HepG2 (cell line): Measurements from ENCODE around the gene STAT6. TPM values are rescaled to one million over a fixed set of nuclear protein-coding genes. Genes with fewer than 3 reads are reported as not detected.
A peak's percentile ranks its signal among the peaks of the same experiment; 100 is the strongest.

ENCODE experiments used
- DMAP1 ChIP-seq: IDR thresholded peaks from 2 replicates; pipeline ENCODE4 v1.6.1; 2016
- ELF1 ChIP-seq: sonication (generic); formaldehyde crosslinking; IDR thresholded peaks from 2 replicates; pipeline ENCODE4 v1.4.0; 2020; ENCODE audit warnings: missing genetic modification reagents
- ESRRA ChIP-seq: sonication (generic); formaldehyde crosslinking; IDR thresholded peaks from 2 replicates; pipeline ENCODE4 v1.5.1; 2020; ENCODE audit warnings: mild to moderate bottlenecking, low read depth, missing genetic modification reagents
- FOSL2 ChIP-seq: sonication (generic); formaldehyde crosslinking; IDR thresholded peaks from 2 replicates; pipeline ENCODE4 v1.4.0; 2020; ENCODE audit warnings: missing genetic modification reagents
- FOXA1 ChIP-seq, 2 experiments: fragments of 450-650 bp in 1 of 2; sonication (generic) in 1 of 2; formaldehyde crosslinking in 1 of 2; IDR thresholded peaks; 2 replicates each; pipeline versions ENCODE4 v1.4.0 to v1.6.1; 2016 to 2020; ENCODE audit warnings: missing genetic modification reagents in 1 of 2
- JUNB ChIP-seq: sonication (generic); formaldehyde crosslinking; IDR thresholded peaks from 2 replicates; pipeline ENCODE4 v1.8.0; 2022; ENCODE audit warnings: missing genetic modification reagents, mild to moderate bottlenecking, borderline replicate concordance
- KLF16 ChIP-seq, 2 experiments: sonication (generic) in 1 of 2; formaldehyde crosslinking in 1 of 2; IDR thresholded peaks; 2 replicates each; pipeline versions ENCODE4 v1.6.1 to v1.8.0; 2016 to 2023; ENCODE audit warnings: missing genetic modification reagents in 2 of 2, missing compliant biosample characterization in 1 of 2
- NCOA2 ChIP-seq: sonication (generic); formaldehyde crosslinking; IDR thresholded peaks from 2 replicates; pipeline ENCODE4 v1.8.0; 2022; ENCODE audit warnings: inconsistent platforms
- NR2F6 ChIP-seq, 2 experiments: IDR thresholded peaks; 2 replicates each; pipeline ENCODE4 v1.6.1; 2016; ENCODE audit warnings: antibody characterized with exemption in 1 of 2, mild to moderate bottlenecking in 1 of 2
- PITX1 ChIP-seq: sonication (generic); formaldehyde crosslinking; IDR thresholded peaks from 2 replicates; pipeline ENCODE4 v1.5.1; 2020; ENCODE audit warnings: mild to moderate bottlenecking, missing genetic modification reagents
- SOX5 ChIP-seq: IDR thresholded peaks from 2 replicates; pipeline ENCODE4 v1.6.1; 2016; ENCODE audit warnings: borderline replicate concordance
- ZBTB7B ChIP-seq: sonication (generic); formaldehyde crosslinking; IDR thresholded peaks from 2 replicates; pipeline ENCODE4 v1.4.0; 2020; ENCODE audit warnings: missing genetic modification reagents
- ZNF205 ChIP-seq: IDR thresholded peaks from 2 replicates; pipeline ENCODE4 v1.6.1; 2018; ENCODE audit warnings: missing biosample characterization, missing genetic modification reagents
- ZNF232 ChIP-seq: sonication (generic); formaldehyde crosslinking; IDR thresholded peaks from 2 replicates; pipeline ENCODE4 v1.4.0; 2020; ENCODE audit warnings: missing genetic modification reagents, borderline replicate concordance
- ZNF530 ChIP-seq: sonication (generic); formaldehyde crosslinking; IDR thresholded peaks from 2 replicates; pipeline ENCODE4 v1.5.0; 2020; ENCODE audit warnings: low read depth, mild to moderate bottlenecking, missing genetic modification reagents
- ZNF782 ChIP-seq: sonication (generic); formaldehyde crosslinking; IDR thresholded peaks from 2 replicates; pipeline ENCODE4 v1.4.0; 2020; ENCODE audit warnings: missing genetic modification reagents, mild to moderate bottlenecking, borderline replicate concordance
- polyA plus RNA-seq, 8 experiments: library from polyadenylated mRNA; depleted of rRNA in 3 of 8; stranded (reverse) in 7 of 8; unstranded in 1 of 8; fragments of >200 nt; fragmentation: Illumina TruSeq in 4 of 8; extraction: Trizol in 4 of 8; gene quantifications; 2 replicates each; pipeline versions ENCODE4 v1.2.1 to v1.2.3, GENCODE V29; 2011 to 2016; ENCODE audit warnings: low read depth in 4 of 8, missing spikeins in 1 of 8, mixed read lengths in 1 of 8; ENCODE audit not compliant: insufficient read depth in 1 of 8
- total RNA-seq, 5 experiments: library from RNA; depleted of rRNA; stranded (reverse); fragments of >200 nt; fragmentation: Illumina TruSeq; extraction: Trizol; gene quantifications; 2 replicates each; pipeline ENCODE4 v1.2.3, GENCODE V29; 2016; ENCODE audit warnings: low read depth in 1 of 5
- TF ChIP-seq, protein P1 (sequence below): IDR thresholded peaks from 2 replicates; pipeline ENCODE4 v1.6.1; 2016
- TF ChIP-seq, protein P2 (sequence below): sonication (generic); formaldehyde crosslinking; conservative IDR thresholded peaks from 2 replicates; pipeline ENCODE4 v1.8.0; 2022; ENCODE audit warnings: mild to moderate bottlenecking, moderate library complexity, missing genetic modification reagents
- TF ChIP-seq, protein P3 (sequence below): sonication (generic); formaldehyde crosslinking; IDR thresholded peaks from 2 replicates; pipeline ENCODE4 v1.4.0; 2020; ENCODE audit warnings: missing genetic modification reagents, borderline replicate concordance
- TF ChIP-seq, protein P4 (sequence below): IDR thresholded peaks from 2 replicates; pipeline ENCODE4 v1.6.1; 2016; ENCODE audit warnings: low read depth, control low read depth
- TF ChIP-seq, protein P5 (sequence below): sonication (generic); formaldehyde crosslinking; IDR thresholded peaks from 2 replicates; pipeline ENCODE4 v1.4.0; 2020; ENCODE audit warnings: missing genetic modification reagents

The STAT6 gene
- total and polyA plus RNA-seq, 2 of the 13 experiments (the other 11 are each of a cell fraction or from before 2014, with no cell fraction given): 28.0 to 62.2 TPM

DNA sequence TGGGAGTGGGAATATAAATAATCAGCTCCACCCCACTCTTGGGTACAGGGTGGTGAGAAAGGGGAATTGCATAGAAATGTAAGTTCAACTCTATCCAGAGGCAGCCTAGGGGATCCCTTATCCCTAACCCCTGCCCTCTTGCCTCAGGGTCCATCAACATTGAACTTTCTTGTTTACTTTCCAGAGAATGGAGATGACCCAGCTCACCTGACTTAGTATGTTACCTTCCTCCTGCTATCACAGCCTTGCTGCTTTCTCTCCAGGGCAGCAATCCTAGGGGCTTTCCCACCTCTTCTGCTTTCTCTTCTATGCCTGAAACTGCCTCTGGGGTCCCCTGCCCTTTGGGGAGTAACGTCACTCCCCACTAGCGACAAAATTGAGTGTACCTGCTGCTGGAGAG lies 19.8 kb upstream of the STAT6 start (continued):
- TF ChIP-seq, protein P1, sequence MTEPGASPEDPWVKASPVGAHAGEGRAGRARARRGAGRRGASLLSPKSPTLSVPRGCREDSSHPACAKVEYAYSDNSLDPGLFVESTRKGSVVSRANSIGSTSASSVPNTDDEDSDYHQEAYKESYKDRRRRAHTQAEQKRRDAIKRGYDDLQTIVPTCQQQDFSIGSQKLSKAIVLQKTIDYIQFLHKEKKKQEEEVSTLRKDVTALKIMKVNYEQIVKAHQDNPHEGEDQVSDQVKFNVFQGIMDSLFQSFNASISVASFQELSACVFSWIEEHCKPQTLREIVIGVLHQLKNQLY (CRISPR knock-in tag): 0 out of 2 replicates have a peak, but pooled peaks have one; percentile 35
- TF ChIP-seq ELF1: no peak
- TF ChIP-seq ZNF205: 0 out of 2 replicates have a peak, but pooled peaks have one; percentile 54
- TF ChIP-seq, protein P2, sequence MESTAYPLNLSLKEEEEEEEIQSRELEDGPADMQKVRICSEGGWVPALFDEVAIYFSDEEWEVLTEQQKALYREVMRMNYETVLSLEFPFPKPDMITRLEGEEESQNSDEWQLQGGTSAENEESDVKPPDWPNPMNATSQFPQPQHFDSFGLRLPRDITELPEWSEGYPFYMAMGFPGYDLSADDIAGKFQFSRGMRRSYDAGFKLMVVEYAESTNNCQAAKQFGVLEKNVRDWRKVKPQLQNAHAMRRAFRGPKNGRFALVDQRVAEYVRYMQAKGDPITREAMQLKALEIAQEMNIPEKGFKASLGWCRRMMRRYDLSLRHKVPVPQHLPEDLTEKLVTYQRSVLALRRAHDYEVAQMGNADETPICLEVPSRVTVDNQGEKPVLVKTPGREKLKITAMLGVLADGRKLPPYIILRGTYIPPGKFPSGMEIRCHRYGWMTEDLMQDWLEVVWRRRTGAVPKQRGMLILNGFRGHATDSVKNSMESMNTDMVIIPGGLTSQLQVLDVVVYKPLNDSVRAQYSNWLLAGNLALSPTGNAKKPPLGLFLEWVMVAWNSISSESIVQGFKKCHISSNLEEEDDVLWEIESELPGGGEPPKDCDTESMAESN: 0 out of 2 replicates have a peak, but pooled peaks have one; percentile 19
- 0 out of 2 replicates have a peak, but pooled peaks have one; percentile 45 for TF ChIP-seq FOSL2 (CRISPR knock-in tag)
- TF ChIP-seq PITX1 (CRISPR knock-in tag): 0 out of 2 replicates have a peak, but pooled peaks have one; percentile 43
- no peak for TF ChIP-seq ZNF782
- TF ChIP-seq, protein P3, sequence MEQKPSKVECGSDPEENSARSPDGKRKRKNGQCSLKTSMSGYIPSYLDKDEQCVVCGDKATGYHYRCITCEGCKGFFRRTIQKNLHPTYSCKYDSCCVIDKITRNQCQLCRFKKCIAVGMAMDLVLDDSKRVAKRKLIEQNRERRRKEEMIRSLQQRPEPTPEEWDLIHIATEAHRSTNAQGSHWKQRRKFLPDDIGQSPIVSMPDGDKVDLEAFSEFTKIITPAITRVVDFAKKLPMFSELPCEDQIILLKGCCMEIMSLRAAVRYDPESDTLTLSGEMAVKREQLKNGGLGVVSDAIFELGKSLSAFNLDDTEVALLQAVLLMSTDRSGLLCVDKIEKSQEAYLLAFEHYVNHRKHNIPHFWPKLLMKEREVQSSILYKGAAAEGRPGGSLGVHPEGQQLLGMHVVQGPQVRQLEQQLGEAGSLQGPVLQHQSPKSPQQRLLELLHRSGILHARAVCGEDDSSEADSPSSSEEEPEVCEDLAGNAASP (CRISPR knock-in tag): peak; percentile 76; the same call in 1 of the 2 replicates
- peak; percentile 96 for TF ChIP-seq NR2F6 (IDR thresholded peaks at IDR 0.05)
- peak; percentile 96 for TF ChIP-seq NR2F6 (CRISPR knock-in tag; IDR thresholded peaks at IDR 0.05)
- TF ChIP-seq DMAP1: 0 out of 2 replicates have a peak, but pooled peaks have one; percentile 39
- TF ChIP-seq ZNF530: no peak
- TF ChIP-seq ZBTB7B: peak; percentile 81; the same call in 1 of the 2 replicates
- TF ChIP-seq, protein P4, sequence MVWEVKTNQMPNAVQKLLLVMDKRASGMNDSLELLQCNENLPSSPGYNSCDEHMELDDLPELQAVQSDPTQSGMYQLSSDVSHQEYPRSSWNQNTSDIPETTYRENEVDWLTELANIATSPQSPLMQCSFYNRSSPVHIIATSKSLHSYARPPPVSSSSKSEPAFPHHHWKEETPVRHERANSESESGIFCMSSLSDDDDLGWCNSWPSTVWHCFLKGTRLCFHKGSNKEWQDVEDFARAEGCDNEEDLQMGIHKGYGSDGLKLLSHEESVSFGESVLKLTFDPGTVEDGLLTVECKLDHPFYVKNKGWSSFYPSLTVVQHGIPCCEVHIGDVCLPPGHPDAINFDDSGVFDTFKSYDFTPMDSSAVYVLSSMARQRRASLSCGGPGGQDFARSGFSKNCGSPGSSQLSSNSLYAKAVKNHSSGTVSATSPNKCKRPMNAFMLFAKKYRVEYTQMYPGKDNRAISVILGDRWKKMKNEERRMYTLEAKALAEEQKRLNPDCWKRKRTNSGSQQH: peak; percentile 22; the same call in 1 of the 2 replicates
- peak; percentile 48; the same call in 1 of the 2 replicates for TF ChIP-seq ZNF232 (CRISPR knock-in tag)
- TF ChIP-seq ESRRA (CRISPR knock-in tag): peak; percentile 77
- TF ChIP-seq KLF16 (CRISPR knock-in tag; IDR thresholded peaks at IDR 0.05): peak in 1 of 2 experiments; percentile 28; a peak in 1 of 4 replicates
- TF ChIP-seq NCOA2 (CRISPR knock-in tag): peak; percentile 58
- no peak for TF ChIP-seq JUNB (CRISPR knock-in tag)
- peak; percentile 35; the same call in 1 of the 2 replicates for TF ChIP-seq FOXA1 (IDR thresholded peaks at IDR 0.05)
- TF ChIP-seq FOXA1 (CRISPR knock-in tag; IDR thresholded peaks at IDR 0.05): peak; percentile 96
- TF ChIP-seq, protein P5, sequence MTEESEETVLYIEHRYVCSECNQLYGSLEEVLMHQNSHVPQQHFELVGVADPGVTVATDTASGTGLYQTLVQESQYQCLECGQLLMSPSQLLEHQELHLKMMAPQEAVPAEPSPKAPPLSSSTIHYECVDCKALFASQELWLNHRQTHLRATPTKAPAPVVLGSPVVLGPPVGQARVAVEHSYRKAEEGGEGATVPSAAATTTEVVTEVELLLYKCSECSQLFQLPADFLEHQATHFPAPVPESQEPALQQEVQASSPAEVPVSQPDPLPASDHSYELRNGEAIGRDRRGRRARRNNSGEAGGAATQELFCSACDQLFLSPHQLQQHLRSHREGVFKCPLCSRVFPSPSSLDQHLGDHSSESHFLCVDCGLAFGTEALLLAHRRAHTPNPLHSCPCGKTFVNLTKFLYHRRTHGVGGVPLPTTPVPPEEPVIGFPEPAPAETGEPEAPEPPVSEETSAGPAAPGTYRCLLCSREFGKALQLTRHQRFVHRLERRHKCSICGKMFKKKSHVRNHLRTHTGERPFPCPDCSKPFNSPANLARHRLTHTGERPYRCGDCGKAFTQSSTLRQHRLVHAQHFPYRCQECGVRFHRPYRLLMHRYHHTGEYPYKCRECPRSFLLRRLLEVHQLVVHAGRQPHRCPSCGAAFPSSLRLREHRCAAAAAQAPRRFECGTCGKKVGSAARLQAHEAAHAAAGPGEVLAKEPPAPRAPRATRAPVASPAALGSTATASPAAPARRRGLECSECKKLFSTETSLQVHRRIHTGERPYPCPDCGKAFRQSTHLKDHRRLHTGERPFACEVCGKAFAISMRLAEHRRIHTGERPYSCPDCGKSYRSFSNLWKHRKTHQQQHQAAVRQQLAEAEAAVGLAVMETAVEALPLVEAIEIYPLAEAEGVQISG (CRISPR knock-in tag): no peak
- TF ChIP-seq SOX5 (CRISPR knock-in tag): peak; percentile 81
